GM18867 (cell line): ENCODE data around the gene CD38.
A peak's percentile ranks its signal among the peaks of the same experiment; 100 is the strongest.
"Not testable (repeated sequence)": the region's sequence is repeated elsewhere in the genome, so short reads cannot be mapped to it uniquely, and the experiment has no call there.

Experiments
- ATAC-seq: cut with Tn5 transposase; IDR thresholded peaks from one replicate; pipeline ENCODE4 v1.9.1; 2021; ENCODE audit warnings: mild to moderate bottlenecking, moderate library complexity; ENCODE audit not compliant: unreplicated experiment

The CD38 gene

DNA sequence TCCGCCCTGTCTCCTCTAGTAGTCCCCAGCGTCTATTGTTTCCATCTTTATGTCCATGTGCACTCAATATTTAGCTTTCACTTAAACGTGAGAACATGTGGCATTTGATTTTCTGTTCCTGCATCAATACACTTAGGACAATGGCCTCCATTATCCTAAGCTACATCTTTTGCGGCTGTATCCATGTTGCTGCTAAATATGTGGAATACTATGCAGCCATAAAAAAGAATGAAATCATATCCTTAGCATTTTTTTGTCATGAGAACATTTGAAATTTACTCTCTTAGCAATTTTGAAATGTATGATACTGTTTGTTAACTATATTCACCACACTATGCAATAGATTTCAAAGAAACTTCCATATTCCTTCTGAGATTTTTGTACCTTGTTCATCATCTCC is 19.8 kb upstream of the CD38 start:
- no peak for ATAC-seq

DNA sequence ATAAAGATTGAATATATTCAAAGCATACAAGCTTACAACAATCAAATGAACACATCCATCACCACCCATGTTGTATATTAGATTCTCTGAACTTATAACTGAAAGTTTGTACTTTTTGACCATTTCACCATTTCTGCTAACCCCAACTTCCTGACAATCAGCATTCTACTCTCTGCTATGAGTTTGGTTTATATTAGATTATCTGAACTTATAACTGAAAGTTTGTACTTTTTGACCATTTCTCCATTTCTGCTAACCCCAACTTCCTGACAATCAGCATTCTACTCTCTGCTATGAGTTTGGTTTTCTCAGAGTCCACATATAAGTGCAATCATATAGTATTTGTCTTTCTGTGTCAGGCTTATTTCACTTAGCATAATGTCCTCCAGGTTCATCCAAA is 15.7 kb upstream of the CD38 start:
- not testable (repeated sequence) for ATAC-seq

DNA sequence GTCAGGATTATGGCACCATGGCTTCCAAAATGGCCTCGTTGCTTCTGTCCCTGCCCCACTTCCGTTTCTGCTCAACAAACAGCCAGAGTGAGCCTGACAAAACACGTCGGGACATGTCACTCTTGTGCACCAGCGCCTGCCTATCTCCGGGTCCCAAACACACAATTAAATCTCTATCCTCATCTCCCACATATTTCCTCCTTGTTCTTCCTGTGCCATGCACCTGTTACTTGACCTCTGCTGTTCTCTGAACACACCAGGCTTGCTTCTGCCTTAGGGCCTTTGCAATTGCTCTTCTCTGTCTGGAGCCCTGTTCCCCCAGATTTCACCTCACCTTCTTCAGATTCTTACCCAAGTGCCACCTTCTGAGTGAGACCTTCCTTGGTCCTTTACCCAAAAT is 12.7 kb upstream of the CD38 start:
- ATAC-seq: no peak

DNA sequence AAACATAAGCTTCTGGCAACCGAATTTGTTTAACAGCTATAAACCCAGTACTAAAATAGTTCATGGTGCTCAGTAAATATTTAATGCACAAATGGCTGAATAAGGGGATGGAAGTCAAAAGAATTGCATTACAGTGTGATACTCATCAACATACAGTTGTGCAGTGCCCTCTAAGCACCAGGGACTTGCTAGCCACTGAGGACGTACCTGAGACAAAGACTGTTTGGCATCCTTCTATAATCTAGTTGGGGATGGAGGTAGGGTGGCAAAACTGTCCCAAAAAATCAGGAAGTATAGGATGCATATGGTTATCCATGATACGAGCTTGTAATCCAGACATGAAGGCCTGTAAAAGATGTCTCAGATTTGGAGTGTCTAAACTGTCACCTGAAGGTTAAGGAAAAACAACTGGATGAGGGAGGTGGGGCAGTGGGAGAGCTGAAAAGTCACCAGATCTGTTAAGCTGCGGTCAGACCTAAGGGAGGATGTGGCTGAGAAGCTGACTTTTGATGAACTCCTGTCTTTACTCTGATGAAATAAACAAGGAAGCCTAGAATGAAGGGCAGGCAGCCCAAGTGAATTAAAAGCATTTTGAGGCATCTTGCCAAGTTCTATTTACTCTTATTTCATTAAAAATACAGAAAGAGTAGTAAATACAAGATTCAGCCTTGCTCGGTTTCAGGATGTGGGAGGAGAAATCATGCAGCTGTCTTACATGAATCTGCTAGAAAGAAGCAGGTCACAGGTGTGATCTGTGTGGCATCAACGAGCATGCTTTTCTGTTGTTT is 12.0 kb upstream of the CD38 start:
- peak; percentile 67 for ATAC-seq

DNA sequence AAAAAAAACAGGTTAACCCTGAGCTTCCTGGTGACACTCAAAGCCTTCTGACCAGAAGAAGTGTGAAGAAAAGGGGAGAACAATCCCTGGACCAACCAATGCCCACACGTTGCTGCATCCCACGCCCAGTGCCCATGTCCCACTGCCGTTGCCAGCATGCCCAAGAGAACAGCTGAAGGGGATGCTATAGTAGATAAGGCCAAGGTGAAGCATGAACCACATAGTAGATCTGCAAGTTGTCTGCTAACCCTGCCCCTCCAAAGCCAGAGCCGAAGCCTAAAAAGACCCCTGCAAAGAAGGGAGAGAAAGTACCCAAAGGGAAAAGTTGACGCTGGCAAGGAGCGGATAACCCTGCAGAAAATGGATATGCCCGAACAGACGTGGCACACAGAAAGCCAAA is 11.3 kb upstream of the CD38 start:
- no peak for ATAC-seq

DNA sequence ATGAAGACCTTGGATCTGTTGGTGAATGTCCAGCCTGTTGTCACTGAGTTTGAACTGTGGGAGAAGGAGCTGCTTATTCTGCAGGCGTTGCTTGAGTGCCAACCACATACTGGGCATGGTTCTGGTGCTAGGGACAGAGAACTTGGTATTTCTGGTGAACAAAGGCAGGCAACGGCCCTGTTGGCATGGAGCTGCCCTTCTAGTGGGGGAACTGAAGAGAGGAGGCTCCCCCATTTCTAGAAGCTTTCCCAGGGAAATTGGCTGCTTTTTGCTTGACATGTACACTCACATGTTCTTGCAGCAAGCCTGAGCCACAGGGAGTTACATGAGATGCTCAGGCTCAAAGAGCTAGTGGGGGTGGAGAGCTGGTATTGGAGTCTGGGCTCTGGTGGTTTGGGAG is 8.9 kb upstream of the CD38 start:
- ATAC-seq: no peak

DNA sequence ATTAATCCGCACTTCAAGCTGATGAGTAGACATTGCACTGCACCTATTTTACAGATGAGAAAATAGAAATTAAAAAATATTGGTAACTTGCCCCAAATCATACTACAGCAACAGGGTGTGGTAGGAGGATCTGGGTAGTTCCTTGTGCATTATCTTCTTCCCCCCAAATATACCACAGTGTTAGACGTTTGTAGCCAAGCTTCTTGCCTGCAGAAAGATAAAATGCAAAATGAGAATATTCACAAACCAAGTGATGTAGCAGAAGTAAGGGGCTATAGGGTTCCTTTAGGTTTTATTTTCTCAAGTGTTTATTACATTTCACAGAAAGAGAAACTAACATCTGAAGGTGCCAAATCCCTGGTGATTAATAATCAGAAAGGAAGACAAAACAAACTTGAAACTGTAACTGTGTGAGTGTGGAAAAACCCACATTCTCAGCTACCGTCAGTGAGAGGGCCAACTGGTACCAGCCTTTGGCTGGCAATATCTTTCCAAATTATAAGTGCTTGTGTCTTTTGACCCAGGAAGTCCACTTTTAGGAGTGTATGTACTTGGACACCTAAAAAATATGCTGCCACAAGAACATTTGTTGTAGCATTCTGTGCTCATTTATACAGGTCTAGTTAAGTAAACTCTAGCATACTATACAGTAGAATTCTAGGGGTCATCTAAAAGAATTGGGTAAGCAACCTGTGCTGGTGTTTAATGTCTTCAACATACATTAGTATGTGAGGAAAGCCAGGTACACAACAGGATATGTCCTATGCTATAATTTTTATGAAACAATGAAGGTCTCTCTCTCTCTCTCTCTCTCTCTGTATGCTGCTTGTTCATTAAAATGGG is 6.7 kb upstream of the CD38 start:
- ATAC-seq: peak; percentile 82

DNA sequence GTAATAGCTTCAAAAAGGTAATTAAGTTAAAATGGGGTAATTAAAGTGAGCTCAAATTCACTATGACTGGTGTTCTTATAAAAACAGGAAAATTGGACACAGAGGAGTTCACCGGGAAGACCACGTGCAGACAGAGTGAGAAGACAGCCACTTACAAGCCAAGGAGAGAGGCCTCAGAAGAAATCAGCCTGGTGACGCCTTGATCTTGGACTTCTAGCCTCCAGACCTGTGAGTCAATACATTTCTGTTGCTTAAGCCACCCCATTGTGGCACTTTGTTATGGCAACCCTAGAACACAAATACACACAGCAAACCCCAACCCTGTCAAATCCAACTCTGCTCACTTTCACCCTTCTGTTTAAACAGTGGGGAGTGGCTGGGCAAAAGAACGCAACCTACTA is 4.1 kb upstream of the CD38 start:
- ATAC-seq: no peak

DNA sequence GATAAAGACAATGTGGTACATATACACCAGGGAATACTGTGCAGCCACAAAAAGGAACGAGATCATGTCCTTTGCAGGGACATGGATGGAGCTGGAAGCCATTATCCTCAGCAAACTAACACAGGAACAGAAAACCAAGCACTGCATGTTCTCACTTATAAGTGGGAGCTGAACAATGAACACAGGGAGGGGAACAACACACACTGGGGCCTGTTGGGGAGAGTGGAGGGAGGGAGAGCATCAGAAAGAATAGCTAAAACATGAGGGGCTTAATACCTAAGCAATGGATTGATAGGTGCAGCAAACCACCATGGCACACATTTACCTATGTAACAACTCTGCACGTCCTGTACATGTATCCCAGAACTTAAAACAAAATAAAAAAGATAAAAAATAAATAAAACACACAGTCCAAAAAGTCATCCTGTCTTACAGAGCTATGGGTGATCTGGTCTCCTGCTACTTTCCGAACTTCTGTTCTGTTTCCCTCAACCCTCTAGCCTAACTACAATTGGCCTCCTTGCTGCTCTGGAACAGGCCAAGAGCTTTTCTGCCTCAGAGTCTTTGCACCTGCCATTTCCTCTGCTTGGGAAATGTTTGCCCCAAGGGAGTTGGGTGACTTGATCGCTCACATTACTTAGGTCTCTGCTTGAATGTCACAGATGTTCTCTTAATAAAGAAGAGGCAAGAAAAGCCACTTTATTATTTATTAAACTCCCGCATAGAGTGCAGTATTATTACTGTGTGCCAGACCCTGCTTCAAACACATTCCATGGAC is 1.1 kb upstream of the CD38 start:
- ATAC-seq: no peak

DNA sequence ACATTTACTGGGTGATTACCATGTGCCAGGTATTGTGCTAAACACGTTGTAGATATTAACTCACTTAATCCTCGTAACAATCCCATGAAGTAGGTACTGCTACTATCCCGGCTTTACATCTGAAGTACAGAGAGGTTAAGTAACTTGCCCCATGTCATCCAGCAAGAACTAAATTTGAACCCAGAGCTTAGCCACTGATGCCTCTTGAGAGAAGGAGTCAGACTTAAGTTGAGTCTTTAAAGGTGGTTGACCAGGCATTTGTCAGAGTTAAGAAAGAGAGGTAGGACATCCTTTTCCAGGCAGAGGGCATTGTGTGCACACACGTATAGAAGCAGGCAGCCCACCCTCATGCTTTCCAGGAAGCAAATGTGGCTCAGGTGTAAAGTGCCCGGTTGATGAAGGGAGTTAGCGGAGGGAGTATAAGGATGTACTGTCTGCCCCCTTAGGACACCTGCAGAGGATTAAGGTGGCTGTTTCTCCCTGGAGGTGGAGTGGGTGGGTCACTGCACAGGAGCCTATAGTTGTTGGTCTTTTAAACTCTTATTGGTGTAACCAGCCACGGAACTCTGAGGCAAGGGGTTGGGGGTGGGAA is 335 bp upstream of the CD38 start:
- no peak for ATAC-seq

DNA sequence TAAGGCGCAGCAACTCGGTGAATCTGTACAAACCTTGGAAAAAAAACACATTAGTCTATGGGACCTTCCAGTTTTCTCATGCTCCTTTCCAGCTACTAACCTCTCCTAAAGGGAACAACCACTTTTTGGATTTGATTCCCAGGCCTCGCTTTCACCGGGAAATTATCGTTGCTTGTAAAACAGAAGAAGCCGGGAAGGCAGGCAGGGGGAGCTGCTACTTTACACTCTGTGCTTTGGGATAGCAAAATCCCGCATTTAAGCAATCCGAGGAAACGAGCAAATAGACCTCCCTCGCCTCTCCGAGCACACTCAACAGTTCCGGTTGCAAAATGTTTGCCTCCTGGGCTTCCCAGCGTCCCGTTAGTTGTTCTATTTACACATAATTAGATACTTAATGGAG is 1.2 kb downstream of the CD38 start:
- ATAC-seq: no peak

DNA sequence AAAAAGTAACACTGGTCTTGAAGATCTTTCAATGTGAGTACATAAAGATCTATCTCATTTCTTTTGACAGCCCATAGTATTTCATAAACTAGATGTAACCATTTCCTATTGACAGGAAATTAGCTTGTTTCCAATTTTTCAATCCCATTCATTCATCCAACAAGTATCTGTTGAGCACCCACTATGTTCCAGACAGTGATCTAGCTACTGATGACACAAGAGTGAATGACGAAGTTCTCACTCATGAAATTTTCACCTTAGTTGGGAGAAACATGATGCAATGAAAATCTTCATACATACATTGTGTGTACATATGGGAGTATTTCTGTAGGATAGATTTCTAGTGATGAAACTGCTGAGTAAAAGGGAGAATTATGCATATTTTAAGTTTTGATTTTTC is 1.7 kb downstream of the CD38 start:
- ATAC-seq: no peak

DNA sequence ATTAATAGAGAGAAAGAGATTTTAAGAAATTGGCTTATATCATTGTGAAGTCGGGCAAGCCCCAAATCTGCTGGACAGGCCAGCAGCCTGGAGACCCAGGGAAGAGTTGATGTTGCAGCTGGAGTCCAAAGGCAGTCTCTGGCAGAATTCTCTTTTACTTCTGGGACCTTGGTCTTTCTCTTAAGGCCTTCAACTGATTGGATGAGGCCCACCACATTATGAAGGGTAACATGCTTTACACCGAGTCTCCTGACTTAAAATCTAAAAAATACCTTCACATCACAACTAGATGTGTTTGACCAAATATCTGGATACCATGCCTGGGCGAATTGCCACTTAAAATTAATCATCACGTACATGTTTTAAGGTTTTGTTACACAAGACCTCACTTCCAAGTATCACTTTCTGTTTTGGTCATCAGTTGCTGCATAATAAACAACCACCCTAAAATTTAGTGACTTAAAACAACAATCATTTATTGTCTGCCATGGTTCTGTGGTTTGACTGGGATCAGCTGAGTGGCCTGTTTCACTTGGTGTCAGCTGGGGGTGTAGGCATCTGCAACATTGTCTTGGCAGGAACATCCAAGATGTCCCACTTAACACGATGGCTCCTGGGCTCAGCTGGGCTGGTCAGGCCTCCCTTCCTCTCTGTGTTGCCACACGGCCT is 3.4 kb downstream of the CD38 start:
- peak; percentile 23 for ATAC-seq

DNA sequence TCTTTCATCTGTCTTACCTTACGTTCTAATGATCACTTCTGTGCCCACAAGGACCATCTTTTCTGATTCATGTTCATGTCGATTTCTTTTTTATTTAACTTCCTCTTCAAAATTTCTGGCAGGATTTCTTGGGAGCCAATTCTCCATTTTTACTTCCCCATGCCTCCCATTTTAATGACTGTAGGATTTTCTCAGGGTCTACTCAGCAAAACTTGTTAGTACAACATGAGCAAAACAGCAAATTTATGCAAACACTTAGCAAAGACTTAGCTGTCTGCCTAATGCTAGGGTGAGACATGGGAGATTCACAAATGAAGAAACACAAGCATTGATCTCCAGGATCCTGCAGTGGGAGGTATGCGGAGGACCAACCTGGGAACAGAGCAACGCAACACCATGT is 5.5 kb downstream of the CD38 start:
- ATAC-seq: no peak

DNA sequence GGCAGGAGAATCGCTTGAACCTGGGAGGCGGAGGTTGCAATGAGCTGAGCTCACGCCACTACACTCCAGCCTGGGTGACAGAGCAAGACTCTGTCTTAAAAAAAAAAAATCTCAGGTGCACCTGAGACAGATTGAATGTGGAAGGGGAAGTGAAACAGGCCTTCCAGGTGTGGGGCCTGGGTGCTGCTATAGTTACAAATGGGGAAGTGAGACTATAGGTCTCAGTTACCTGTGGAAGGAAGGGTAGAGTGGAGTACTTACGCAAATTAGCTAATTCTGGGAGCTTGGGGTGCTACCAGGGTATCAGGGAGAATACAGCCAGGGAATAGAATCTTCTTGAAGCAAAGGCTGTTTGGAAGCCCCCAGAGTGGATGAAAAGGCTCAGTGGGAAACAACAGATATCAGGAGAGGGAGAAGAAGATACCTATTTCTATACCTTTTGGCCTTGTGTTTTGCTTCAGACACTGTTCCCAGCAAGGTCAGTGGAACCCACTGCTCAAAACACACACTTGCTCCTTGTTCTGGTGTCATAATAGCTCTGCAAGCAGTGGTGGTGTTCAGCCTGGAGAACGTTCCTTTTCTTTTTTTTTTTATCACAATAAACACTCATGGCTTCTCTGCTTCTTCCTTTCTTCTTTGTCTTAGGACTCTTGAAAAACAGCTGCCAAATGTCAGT is 7.0 kb downstream of the CD38 start:
- ATAC-seq: peak; percentile 92

DNA sequence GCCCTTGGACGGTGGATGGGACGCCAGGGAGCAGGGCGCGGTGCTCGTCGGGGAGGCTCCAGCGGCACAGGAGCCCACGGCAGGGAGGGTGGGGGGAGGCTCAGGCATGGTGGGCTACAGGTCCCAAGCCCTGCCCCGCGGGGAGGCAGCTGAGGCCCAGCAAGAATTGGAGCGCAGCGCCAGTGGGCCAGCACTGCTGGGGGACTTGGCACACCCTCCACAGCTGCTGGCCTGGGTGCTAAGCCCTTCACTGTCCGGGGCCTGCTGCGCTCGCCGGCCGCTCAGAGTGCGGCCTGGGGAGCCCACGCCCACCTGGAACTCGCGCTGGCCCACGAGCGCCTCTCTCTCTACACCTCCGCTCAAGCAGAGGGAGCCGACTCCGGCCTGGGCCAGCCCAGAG is 8.6 kb downstream of the CD38 start:
- no peak for ATAC-seq

DNA sequence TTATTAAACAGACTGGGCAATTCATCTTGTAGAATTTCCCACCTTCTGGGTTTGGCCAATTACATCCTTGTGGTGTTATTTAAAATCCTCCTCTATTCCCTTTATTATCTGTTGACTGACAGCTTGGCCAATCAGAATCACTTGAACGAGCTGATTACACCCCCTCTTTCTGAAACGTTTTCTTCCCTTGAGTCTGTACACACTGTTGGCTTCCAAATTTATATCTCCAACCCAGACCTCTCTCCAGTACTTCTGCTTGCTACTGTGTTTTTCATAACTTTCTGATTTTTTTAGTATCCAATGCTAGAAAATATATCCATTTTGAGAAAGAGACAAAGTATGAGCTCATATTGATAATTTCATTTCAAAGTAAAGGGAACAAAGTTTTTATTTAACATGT is 14.8 kb downstream of the CD38 start:
- no peak for ATAC-seq

DNA sequence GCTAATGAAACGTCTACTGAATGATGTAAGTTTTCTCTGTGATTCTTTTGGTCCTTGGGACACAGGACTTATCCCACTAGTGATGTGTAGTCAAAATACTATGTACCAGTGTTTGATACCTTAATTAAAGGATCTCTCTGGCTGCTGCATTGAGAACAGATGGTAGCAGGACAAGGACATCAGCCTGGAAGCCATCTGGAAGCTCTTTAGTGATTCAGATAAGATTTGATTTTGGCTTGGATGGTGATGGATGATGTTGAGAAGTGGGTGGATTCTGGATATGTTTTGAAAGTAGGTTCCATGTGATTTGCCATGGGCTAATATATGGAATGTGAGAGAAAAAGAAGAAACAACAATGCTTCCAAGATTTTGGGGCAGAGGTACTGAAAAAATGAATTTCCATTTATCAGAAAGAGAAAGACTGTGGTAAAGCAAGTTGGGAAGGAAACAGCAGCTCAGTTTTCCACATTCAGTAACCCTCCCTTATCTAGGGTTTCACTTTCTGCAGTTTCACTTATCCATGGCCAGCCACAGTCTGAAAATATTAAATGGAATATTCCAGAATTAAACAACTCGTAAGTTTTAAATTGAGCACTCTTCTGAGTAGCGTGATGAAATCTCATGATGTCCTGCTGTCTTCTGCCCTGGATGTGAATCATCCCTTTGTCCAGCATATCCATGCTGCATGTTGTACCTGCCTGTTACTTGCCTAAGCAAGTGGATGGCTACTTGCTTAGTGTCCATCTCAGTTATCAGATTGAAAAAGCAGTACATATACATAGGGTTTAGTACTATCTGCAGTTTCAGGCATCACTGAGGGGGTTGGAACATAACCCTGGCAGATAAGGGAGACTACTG is 15.6 kb downstream of the CD38 start:
- no peak for ATAC-seq

DNA sequence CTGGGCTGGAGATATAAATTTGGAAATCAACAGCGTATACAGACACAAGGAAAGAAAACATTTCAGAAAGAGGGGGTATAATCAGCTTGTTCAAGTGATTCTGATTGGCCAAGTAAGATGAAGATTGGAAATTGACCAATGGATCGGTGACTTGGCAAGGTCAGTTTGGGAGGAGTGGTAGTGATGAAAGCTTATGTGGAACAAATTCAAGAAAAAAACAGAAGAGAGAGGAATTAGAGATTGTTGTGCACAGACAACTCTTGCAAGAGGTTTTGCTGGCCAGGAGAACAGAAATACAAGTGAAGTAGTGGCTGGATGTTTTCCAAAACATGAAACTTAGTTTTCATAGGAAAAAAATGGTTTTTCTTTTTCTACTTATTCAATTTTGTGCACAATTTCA is 16.3 kb downstream of the CD38 start:
- ATAC-seq: no peak
